Activated CD4-positive, alpha-beta T cell treated with anti-CD3 and anti-CD28 coated beads for 36 hours (primary cell): ENCODE results near the gene BMI1. TPM values are rescaled to one million over a fixed set of nuclear protein-coding genes. Genes with fewer than 3 reads are reported as not detected.

Experiments
- ATAC-seq: fragments of 200-7000 bp; cut with Tn5 transposase; one replicate; pipeline ENCODE4 v1.10.0; 2021; ENCODE audit warnings: mild to moderate bottlenecking, moderate library complexity
- CTCF ChIA-PET: fragments of 350-600 bp; sonication (Branson Sonifier 250); formaldehyde crosslinking; loops from one replicate; lab custom pipeline; 2021; ENCODE audit warnings: antibody characterized with exemption; lab: Charles Lee
- POLR2A ChIA-PET: fragments of 350-600 bp; sonication (Branson Sonifier 250); formaldehyde crosslinking; loops from one replicate; lab custom pipeline; 2021; ENCODE audit warnings: antibody characterized with exemption, inconsistent platforms; lab: Charles Lee
- DNase-seq: peaks from one replicate; pipeline ENCODE4 v3.0.0-alpha.2; 2020
- H3K27ac Mint-ChIP-seq: one replicate; pipeline ENCODE4 v1.8.0; 2021; ENCODE audit warnings: mixed read lengths
- H3K27me3 Mint-ChIP-seq: one replicate; pipeline ENCODE4 v1.8.0; 2021; ENCODE audit warnings: mixed read lengths
- H3K36me3 Mint-ChIP-seq: one replicate; pipeline ENCODE4 v1.8.0; 2021; ENCODE audit warnings: low read depth, mixed read lengths
- H3K4me1 Mint-ChIP-seq: one replicate; pipeline ENCODE4 v1.8.0; 2021; ENCODE audit warnings: mixed read lengths
- H3K4me3 Mint-ChIP-seq: one replicate; pipeline ENCODE4 v1.8.0; 2021; ENCODE audit warnings: mild to moderate bottlenecking, moderate library complexity, mixed read lengths
- H3K9me3 Mint-ChIP-seq: one replicate; pipeline ENCODE4 v1.8.0; 2021; ENCODE audit warnings: low read depth, mixed read lengths
- intact Hi-C, 2 experiments: fragments of 100-400 bp; cut with DNase I in 1 of 2; cut with micrococcal nuclease in 1 of 2; formaldehyde crosslinking; loops; one replicate each; pipeline versions ENCODE4 v1.14.2 to v1.15.1; 2022 to 2024; cut with DNase I, micrococcal nuclease
- total RNA-seq, 2 experiments: library from RNA; stranded (reverse); gene quantifications; one replicate each; pipeline ENCODE4 v1.2.3, GENCODE V29; 2021

Gene BMI1
- 10 to 100 TPM; 52.9 to 55.2 TPM for total RNA-seq

DNA sequence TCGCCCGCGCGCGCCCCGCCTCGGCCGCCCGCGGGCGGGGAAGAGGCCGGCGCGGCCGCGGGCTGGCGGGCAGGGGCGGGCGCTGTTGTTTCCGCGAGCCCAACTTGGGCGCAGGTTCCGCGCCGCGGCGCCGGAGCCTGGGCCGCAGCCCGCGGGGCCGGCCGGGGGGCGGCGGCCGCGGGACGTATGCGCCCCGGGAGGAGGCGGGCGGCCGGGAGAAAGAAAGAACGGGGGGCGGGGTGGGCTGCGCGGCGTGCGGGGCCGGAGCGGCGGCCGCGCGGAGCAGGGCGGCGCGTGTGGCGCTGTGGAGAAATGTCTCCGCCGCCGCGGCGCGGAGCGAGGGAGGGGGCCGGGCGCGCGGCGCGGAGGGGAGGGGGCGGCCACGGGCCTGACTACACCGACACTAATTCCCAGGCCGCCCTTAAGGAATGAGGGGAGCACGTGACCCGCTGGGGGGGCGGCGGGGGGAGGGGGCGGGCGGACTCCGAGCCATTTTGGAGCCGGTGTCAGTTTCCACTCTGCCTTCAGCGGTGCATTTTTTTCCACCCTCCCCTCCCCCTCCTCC, at the start of gene BMI1:
Gene BMI1 (plus strand): TSS at position 509 of the 565 bp plus-strand sequence. CDS start 5,351 bp downstream, outside the sequence.
- peaks cover 55% of the 10 kb centered on the region for H3K4me1 Mint-ChIP-seq
- ATAC-seq = peak; percentile 35
- H3K27ac Mint-ChIP-seq = peak within 1 kb of the TSS; percentile 99
- DNase-seq = peak; percentile 81
- peak within 1 kb of the TSS; percentile 88 for H3K4me3 Mint-ChIP-seq
- H3K36me3 Mint-ChIP-seq = peaks cover 6% of the 10 kb centered on the region
- intact Hi-C loops = loop anchor here (1.0 to 10.0 kb wide), 7 partner anchors 20 to 667 kb away; partner anchors contain the start of gene PIP4K2A (in 1 of the 2)
- H3K9me3 Mint-ChIP-seq = no peaks in the 10 kb centered on the region
- CTCF ChIA-PET = interaction anchor here (0.7 kb wide), 1 partner anchor 25 kb away, joined by 4 read pairs; no protein-coding TSS in a partner anchor
- POLR2A ChIA-PET = no interaction called here
- H3K27me3 Mint-ChIP-seq = peaks cover 21% of the 10 kb centered on the region

- Mint-ChIP-seq H3K4me1 (peaks cover 3% of the 10 kb centered on the region), H3K36me3 (no peaks in the 10 kb centered on the region), H3K9me3 (no peaks in the 10 kb centered on the region), H3K27me3 (peaks cover 5% of the 10 kb centered on the region), H3K27ac (no peak overlapping the region), H3K4me3 (no peak overlapping the region)
- ChIA-PET POLR2A (interaction anchor here (0.6 kb wide), 1 partner anchor 69 kb away, joined by 3 read pairs; no protein-coding TSS in a partner anchor), CTCF (no interaction called here)
- ATAC-seq (peak; percentile 95), DNase-seq (peak; percentile 44)
- intact Hi-C loops = no loop called here
These were observed 49.1 kb upstream of the BMI1 start for GRCh38 chr10:22271786-22272185.

- intact Hi-C loops = no loop called here
- ChIA-PET POLR2A (no interaction called here), CTCF (no interaction called here)
- Mint-ChIP-seq H3K4me3 (no peak overlapping the region), H3K27ac (no peak overlapping the region), H3K36me3 (no peaks in the 10 kb centered on the region), H3K9me3 (no peaks in the 10 kb centered on the region), H3K27me3 (peaks cover 11% of the 10 kb centered on the region), H3K4me1 (no peaks in the 10 kb centered on the region)
- DNase-seq = no peak
- no peak for ATAC-seq
These were observed 42.5 kb upstream of the BMI1 start for GRCh38 chr10:22278441-22278782.

GRCh38 chr10:22280078-22280477, 40.8 kb upstream of the BMI1 start:
- no peaks in the 10 kb centered on the region for H3K4me1 Mint-ChIP-seq
- no peak overlapping the region for H3K27ac Mint-ChIP-seq
- no peaks in the 10 kb centered on the region for H3K9me3 Mint-ChIP-seq
- no peak for ATAC-seq
- CTCF ChIA-PET = interaction anchor here (0.6 kb wide), 1 partner anchor 24 kb away, joined by 4 read pairs; no protein-coding TSS in a partner anchor
- peaks cover 12% of the 10 kb centered on the region for H3K27me3 Mint-ChIP-seq
- intact Hi-C loops = no loop called here
- H3K4me3 Mint-ChIP-seq = no peak overlapping the region
- no peak for DNase-seq
- no peaks in the 10 kb centered on the region for H3K36me3 Mint-ChIP-seq
- POLR2A ChIA-PET = no interaction called here

GRCh38 chr10:22285130-22285529, 35.8 kb upstream of the BMI1 start:
- intact Hi-C loops = no loop called here
- no peaks in the 10 kb centered on the region for H3K4me1 Mint-ChIP-seq
- no peak overlapping the region for H3K27ac Mint-ChIP-seq
- no peaks in the 10 kb centered on the region for H3K9me3 Mint-ChIP-seq
- H3K36me3 Mint-ChIP-seq = no peaks in the 10 kb centered on the region
- no peak for DNase-seq
- H3K27me3 Mint-ChIP-seq = peaks cover 9% of the 10 kb centered on the region
- ChIA-PET CTCF (interaction anchor here (1.3 kb wide), 1 partner anchor 291 kb away, joined by 3 read pairs; no protein-coding TSS in a partner anchor), POLR2A (interaction anchor here (0.6 kb wide), 1 partner anchor 25 kb away, joined by 4 read pairs; no protein-coding TSS in a partner anchor)
- no peak overlapping the region for H3K4me3 Mint-ChIP-seq
- no peak for ATAC-seq

DNA sequence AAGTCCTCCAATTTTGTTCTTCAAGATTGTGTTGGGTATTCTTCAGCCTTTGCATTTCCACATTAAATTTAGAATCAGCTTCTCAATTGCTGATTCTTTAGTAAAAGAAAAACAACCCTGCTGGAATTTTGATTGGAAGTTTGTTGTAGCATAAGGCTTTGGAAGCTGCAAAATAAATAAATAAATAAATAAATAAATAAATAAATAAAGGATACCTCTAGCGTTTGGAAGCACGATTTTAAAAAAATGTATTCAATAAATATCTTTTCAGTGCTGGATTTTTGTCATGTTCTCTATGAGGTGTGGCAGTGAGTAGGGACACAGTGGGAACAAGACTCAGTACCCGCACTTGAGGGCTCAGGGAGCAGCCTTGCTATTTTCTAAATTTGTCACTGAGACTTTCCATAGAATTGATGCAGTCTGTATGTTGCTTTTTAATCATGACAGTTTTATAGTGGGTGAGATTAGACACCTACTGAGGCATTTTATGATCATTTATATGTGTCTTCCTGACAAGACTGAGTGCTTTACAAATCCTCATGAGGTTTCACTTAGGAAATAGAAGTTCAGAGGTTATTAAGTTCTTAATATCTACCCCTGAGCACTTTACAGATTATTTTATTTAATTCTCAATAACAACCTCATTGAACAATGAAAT, 27.0 kb upstream of the BMI1 start:
- Mint-ChIP-seq H3K27ac (no peak overlapping the region), H3K9me3 (no peaks in the 10 kb centered on the region), H3K36me3 (no peaks in the 10 kb centered on the region), H3K27me3 (peaks cover 3% of the 10 kb centered on the region), H3K4me3 (no peak overlapping the region), H3K4me1 (no peaks in the 10 kb centered on the region)
- ChIA-PET POLR2A (no interaction called here), CTCF (interaction anchor here (0.9 kb wide), 1 partner anchor 24 kb away, joined by 3 read pairs; no protein-coding TSS in a partner anchor)
- ATAC-seq (no peak), DNase-seq (no peak)
- intact Hi-C loops = no loop called here

DNA sequence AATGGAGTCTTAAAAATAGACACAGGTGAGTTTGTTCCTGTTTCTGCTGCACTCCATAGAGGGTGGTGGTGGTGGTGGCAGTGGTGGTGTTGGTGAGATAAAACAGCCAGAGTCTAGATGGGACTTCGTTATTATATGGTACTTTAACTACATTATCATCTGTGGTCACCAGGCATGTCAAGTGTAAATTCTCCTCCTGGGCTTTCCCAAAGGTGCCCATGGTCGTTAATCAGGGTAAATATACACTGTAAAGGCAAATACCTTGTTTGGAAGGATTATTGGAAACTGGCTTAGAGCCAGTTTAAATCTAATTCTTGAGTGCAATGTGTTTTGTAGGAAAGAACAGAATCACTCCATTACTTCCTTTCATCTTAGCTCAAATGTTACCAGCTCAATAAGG, 26.2 kb upstream of the BMI1 start:
- ChIA-PET CTCF (no interaction called here), POLR2A (no interaction called here)
- H3K36me3 Mint-ChIP-seq = no peaks in the 10 kb centered on the region
- H3K27ac Mint-ChIP-seq = no peak overlapping the region
- no peaks in the 10 kb centered on the region for H3K9me3 Mint-ChIP-seq
- H3K4me1 Mint-ChIP-seq = no peaks in the 10 kb centered on the region
- no peak for ATAC-seq
- intact Hi-C loops = no loop called here
- DNase-seq = no peak
- H3K27me3 Mint-ChIP-seq = peaks cover 3% of the 10 kb centered on the region
- no peak overlapping the region for H3K4me3 Mint-ChIP-seq

GRCh38 chr10:22301193-22301592, 19.7 kb upstream of the BMI1 start:
- no peaks in the 10 kb centered on the region for H3K4me1 Mint-ChIP-seq
- ChIA-PET POLR2A (no interaction called here), CTCF (interaction anchor here (1.1 kb wide), 1 partner anchor 42 kb away, joined by 3 read pairs; no protein-coding TSS in a partner anchor)
- intact Hi-C loops = no loop called here
- no peak overlapping the region for H3K27ac Mint-ChIP-seq
- H3K9me3 Mint-ChIP-seq = no peaks in the 10 kb centered on the region
- H3K27me3 Mint-ChIP-seq = no peaks in the 10 kb centered on the region
- no peak for ATAC-seq
- no peak for DNase-seq
- H3K4me3 Mint-ChIP-seq = no peak overlapping the region
- no peaks in the 10 kb centered on the region for H3K36me3 Mint-ChIP-seq

DNA sequence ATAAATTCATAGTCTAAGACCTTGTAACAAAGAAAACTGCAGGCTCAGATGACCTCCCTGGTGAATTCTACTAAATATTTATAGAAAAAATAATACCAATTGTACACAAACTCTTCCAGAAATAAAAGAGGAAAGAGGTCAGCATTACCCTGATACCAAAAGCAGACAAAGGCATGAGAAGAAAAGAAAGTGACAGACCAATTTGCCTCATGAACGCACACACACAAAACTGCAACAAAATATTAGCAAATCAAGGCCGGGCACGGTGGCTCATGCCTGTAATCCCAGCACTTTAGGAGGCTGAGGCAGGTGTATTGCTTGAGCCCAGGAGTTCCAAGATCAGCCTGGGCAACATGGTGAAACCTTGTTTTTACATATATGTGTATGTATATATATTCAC, 17.4 kb upstream of the BMI1 start:
- intact Hi-C loops = no loop called here
- no peak overlapping the region for H3K4me3 Mint-ChIP-seq
- H3K27me3 Mint-ChIP-seq = no peaks in the 10 kb centered on the region
- no peaks in the 10 kb centered on the region for H3K36me3 Mint-ChIP-seq
- no peak for ATAC-seq
- no peak overlapping the region for H3K27ac Mint-ChIP-seq
- CTCF ChIA-PET = no interaction called here
- no peaks in the 10 kb centered on the region for H3K9me3 Mint-ChIP-seq
- H3K4me1 Mint-ChIP-seq = peaks cover 4% of the 10 kb centered on the region
- no peak for DNase-seq
- POLR2A ChIA-PET = no interaction called here

DNA sequence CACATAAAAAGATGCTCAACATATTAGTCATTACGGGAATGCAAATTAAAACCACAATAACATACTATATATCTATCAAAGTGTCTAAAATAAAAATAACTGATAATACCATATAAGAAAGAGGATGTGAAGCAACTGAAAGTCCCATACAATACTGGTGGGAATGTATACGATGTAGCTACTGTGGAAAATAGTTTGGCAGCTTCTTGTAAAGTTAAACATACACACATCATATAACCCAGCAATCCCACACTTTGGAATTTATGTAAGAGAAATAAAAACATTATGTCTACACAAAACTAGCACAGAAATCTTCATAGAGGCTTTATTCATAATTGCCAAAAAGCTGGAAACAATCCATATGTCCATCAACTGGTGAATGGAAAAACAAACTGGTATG, 15.2 kb upstream of the BMI1 start:
- ChIA-PET CTCF (interaction anchor here (0.7 kb wide), 1 partner anchor 518 kb away, joined by 3 read pairs; no protein-coding TSS in a partner anchor), POLR2A (no interaction called here)
- H3K27ac Mint-ChIP-seq = no peak overlapping the region
- no peaks in the 10 kb centered on the region for H3K36me3 Mint-ChIP-seq
- peaks cover 10% of the 10 kb centered on the region for H3K4me1 Mint-ChIP-seq
- H3K9me3 Mint-ChIP-seq = no peaks in the 10 kb centered on the region
- ATAC-seq (no peak), DNase-seq (no peak)
- no peak overlapping the region for H3K4me3 Mint-ChIP-seq
- intact Hi-C loops = no loop called here
- H3K27me3 Mint-ChIP-seq = no peaks in the 10 kb centered on the region

DNA sequence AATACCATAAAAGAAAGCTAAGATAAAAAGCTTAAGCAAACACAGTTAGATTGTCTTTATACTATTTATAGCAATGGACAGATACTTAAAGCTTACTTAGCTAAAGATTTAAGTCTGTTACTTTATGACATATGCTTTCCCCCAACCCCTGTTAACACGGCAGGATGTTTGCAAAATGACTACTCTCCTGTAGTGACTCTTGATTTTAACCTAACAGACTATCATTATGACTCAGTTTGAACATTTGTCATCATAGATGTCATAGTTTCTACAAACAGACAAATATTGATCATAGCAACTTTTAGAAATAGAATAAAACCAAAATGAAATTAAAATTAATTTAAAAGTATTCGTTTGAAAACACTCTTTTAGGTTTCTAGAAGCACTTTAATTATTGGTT, 12.5 kb upstream of the BMI1 start:
- no peak overlapping the region for H3K4me3 Mint-ChIP-seq
- ATAC-seq (peak; percentile 99), DNase-seq (peak; percentile 60)
- H3K9me3 Mint-ChIP-seq = no peaks in the 10 kb centered on the region
- peaks cover 3% of the 10 kb centered on the region for H3K27me3 Mint-ChIP-seq
- H3K27ac Mint-ChIP-seq = no peak overlapping the region
- ChIA-PET POLR2A (interaction anchor here (0.7 kb wide), 1 partner anchor 129 kb away, joined by 3 read pairs; no protein-coding TSS in a partner anchor), CTCF (interaction anchor here (0.8 to 1.6 kb wide), 6 partner anchors 11 to 294 kb away, joined by 3 to 4 read pairs (median 3); no protein-coding TSS in a partner anchor)
- intact Hi-C loops = loop anchor here (1.0 kb wide), 4 partner anchors 8 to 86 kb away; partner anchors contain the start of gene COMMD3 (in 1 of the 2)
- peaks cover 10% of the 10 kb centered on the region for H3K4me1 Mint-ChIP-seq
- no peaks in the 10 kb centered on the region for H3K36me3 Mint-ChIP-seq
